Measurements from ENCODE around the gene CYTH3.

CYTH3 gene

GRCh38 chr7:6258440-6259182 is 13.8 kb downstream of the CYTH3 start:
- peak overlapping the region; percentile 42; the same call in 1 of the 2 replicates for H3K9ac ChIP-seq
- peak overlapping the region; percentile 64 for H3K27ac ChIP-seq
- peaks cover 94% of the 10 kb centered on the region for H3K4me1 ChIP-seq
- peak overlapping the region; percentile 82 for H3K4me2 ChIP-seq
- no peak for TF ChIP-seq Cebpa-rat (IDR thresholded peaks at IDR 0.05)
- peaks cover 19% of the 10 kb centered on the region for H4K20me1 ChIP-seq
- H3K9me3 ChIP-seq, result no peaks in the 10 kb centered on the region
- no peaks in the 10 kb centered on the region for H3K27me3 ChIP-seq
- no peaks in the 10 kb centered on the region for H3K36me3 ChIP-seq
- peak overlapping the region; percentile 44 for H3K4me3 ChIP-seq

GRCh38 chr7:6257675-6258074 is 14.7 kb downstream of the CYTH3 start:
- Histone ChIP-seq H4K20me1 (peaks cover 19% of the 10 kb centered on the region), H3K9me3 (no peaks in the 10 kb centered on the region), H3K4me2 (peak overlapping the region; percentile 82), H3K4me1 (peaks cover 95% of the 10 kb centered on the region), H3K9ac (no peak overlapping the region), H3K27ac (peak overlapping the region; percentile 64), H3K4me3 (no peak overlapping the region), H3K27me3 (no peaks in the 10 kb centered on the region), H3K36me3 (no peaks in the 10 kb centered on the region)
- TF ChIP-seq Cebpa-rat (IDR thresholded peaks at IDR 0.05), result no peak

- TF ChIP-seq Cebpa-rat (IDR thresholded peaks at IDR 0.05), result no peak
- Histone ChIP-seq H3K9me3 (no peaks in the 10 kb centered on the region), H3K4me1 (peaks cover 95% of the 10 kb centered on the region), H3K9ac (peak overlapping the region; percentile 39), H3K36me3 (no peaks in the 10 kb centered on the region), H3K27me3 (no peaks in the 10 kb centered on the region), H3K4me2 (peak overlapping the region; percentile 82), H3K27ac (peak overlapping the region; percentile 64), H4K20me1 (peaks cover 26% of the 10 kb centered on the region), H3K4me3 (peak overlapping the region; percentile 27)
Observed at GRCh38 chr7:6256677-6257535, 15.5 kb downstream of the CYTH3 start.

- peak overlapping the region; percentile 27; the same call in 1 of the 2 replicates for H3K4me3 ChIP-seq
- no peaks in the 10 kb centered on the region for H3K9me3 ChIP-seq
- peaks cover 95% of the 10 kb centered on the region for H3K4me1 ChIP-seq
- H3K4me2 ChIP-seq, result peak overlapping the region; percentile 82
- peaks cover 33% of the 10 kb centered on the region for H4K20me1 ChIP-seq
- no peak for TF ChIP-seq Cebpa-rat (IDR thresholded peaks at IDR 0.05)
- no peaks in the 10 kb centered on the region for H3K36me3 ChIP-seq
- H3K27me3 ChIP-seq, result no peaks in the 10 kb centered on the region
- H3K27ac ChIP-seq, result peak overlapping the region; percentile 46; the same call in 1 of the 2 replicates
- H3K9ac ChIP-seq, result peak overlapping the region; percentile 39; the same call in 1 of the 2 replicates
Observed at GRCh38 chr7:6256109-6256483, 16.3 kb downstream of the CYTH3 start.

GRCh38 chr7:6254866-6255265 is 17.6 kb downstream of the CYTH3 start:
- no peak overlapping the region for H3K9ac ChIP-seq
- no peak for TF ChIP-seq Cebpa-rat (IDR thresholded peaks at IDR 0.05)
- peaks cover 45% of the 10 kb centered on the region for H4K20me1 ChIP-seq
- H3K4me2 ChIP-seq, result no peak overlapping the region
- H3K27ac ChIP-seq, result no peak overlapping the region
- H3K36me3 ChIP-seq, result no peaks in the 10 kb centered on the region
- no peaks in the 10 kb centered on the region for H3K9me3 ChIP-seq
- H3K27me3 ChIP-seq, result no peaks in the 10 kb centered on the region
- no peak overlapping the region for H3K4me3 ChIP-seq
- H3K4me1 ChIP-seq, result peaks cover 95% of the 10 kb centered on the region

- Histone ChIP-seq H3K36me3 (no peaks in the 10 kb centered on the region), H4K20me1 (peaks cover 66% of the 10 kb centered on the region), H3K27ac (no peak overlapping the region), H3K4me1 (peaks cover 78% of the 10 kb centered on the region), H3K9me3 (no peaks in the 10 kb centered on the region), H3K4me2 (peak overlapping the region; percentile 65), H3K4me3 (no peak overlapping the region), H3K9ac (peak overlapping the region; percentile 49; the same call in 1 of the 2 replicates), H3K27me3 (no peaks in the 10 kb centered on the region)
- TF ChIP-seq Cebpa-rat (IDR thresholded peaks at IDR 0.05), result no peak
Observed at GRCh38 chr7:6252748-6253147, 19.7 kb downstream of the CYTH3 start.

- Histone ChIP-seq H4K20me1 (peaks cover 70% of the 10 kb centered on the region), H3K4me2 (peak overlapping the region; percentile 65), H3K9ac (peak overlapping the region; percentile 49; the same call in 1 of the 2 replicates), H3K4me1 (peaks cover 74% of the 10 kb centered on the region), H3K27ac (0 out of 2 replicates have a peak overlapping the region, but pooled peaks have one; percentile 3), H3K4me3 (no peak overlapping the region), H3K9me3 (no peaks in the 10 kb centered on the region), H3K27me3 (no peaks in the 10 kb centered on the region), H3K36me3 (no peaks in the 10 kb centered on the region)
- no peak for TF ChIP-seq Cebpa-rat (IDR thresholded peaks at IDR 0.05)
Observed at GRCh38 chr7:6252341-6252746, 20.1 kb downstream of the CYTH3 start.

- H3K27ac ChIP-seq, result no peak overlapping the region
- no peaks in the 10 kb centered on the region for H3K9me3 ChIP-seq
- H3K4me3 ChIP-seq, result no peak overlapping the region
- H3K9ac ChIP-seq, result no peak overlapping the region
- no peaks in the 10 kb centered on the region for H3K36me3 ChIP-seq
- no peak for TF ChIP-seq Cebpa-rat (IDR thresholded peaks at IDR 0.05)
- peak overlapping the region; percentile 65 for H3K4me2 ChIP-seq
- H3K27me3 ChIP-seq, result no peaks in the 10 kb centered on the region
- peaks cover 75% of the 10 kb centered on the region for H4K20me1 ChIP-seq
- H3K4me1 ChIP-seq, result peaks cover 72% of the 10 kb centered on the region
Observed at GRCh38 chr7:6251653-6252052, 20.8 kb downstream of the CYTH3 start.

GRCh38 chr7:6250364-6250833 is 22.0 kb downstream of the CYTH3 start:
- Histone ChIP-seq H3K4me3 (no peak overlapping the region), H3K9ac (no peak overlapping the region), H3K27ac (no peak overlapping the region), H3K4me2 (peak overlapping the region; percentile 65), H3K4me1 (peaks cover 59% of the 10 kb centered on the region), H3K9me3 (no peaks in the 10 kb centered on the region), H3K36me3 (no peaks in the 10 kb centered on the region), H3K27me3 (no peaks in the 10 kb centered on the region), H4K20me1 (peaks cover 70% of the 10 kb centered on the region)
- TF ChIP-seq Cebpa-rat (IDR thresholded peaks at IDR 0.05), result no peak
